ENCODE data around the gene MSI2. TPM values are rescaled to one million over a fixed set of nuclear protein-coding genes. Genes with fewer than 3 reads are reported as not detected.

Gene MSI2
- total and polyA plus RNA-seq, 9 of the 15 experiments (the other 6 are each of a cell fraction or from before 2014, with no cell fraction given) = 4.6 to 61.8 (median 42.4) TPM

DNA sequence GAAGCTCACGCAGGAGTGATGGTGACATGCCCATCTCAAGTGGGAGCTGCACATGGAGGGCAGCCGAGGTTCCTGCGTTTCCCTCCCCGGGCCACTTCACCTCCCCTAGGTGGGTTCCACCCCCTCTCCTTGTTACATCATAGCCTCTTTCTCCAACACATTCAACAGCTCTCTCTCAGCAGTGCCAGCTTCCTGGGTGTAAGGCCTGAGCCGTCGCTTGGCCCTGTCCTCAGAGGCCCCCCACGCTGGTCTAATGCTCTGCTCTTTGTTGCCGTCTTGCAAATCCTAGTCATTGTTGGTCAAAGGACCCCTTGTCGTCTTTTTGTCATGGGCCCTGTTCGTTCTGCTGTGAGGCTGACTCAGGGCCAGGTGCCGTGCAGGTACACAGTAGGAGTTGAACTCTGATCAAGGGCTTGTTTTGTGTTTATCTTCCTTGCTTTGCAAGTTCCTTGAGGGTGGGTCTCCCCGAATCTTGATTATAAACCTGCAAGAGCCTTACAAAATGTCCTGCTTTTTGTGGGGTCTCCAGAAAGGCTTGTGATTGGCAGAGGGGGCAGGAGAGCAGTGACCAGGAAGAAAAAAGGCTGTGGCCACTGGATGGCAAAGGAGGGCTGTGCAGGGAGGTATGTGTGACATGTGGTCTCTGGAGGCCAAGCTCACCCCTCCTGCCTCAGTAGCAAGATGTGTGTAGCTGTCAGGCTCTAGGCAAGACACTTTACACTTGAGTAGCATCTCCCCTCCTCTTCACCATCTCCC, 352.2 kb downstream of the MSI2 start:
- Histone ChIP-seq H2AFZ (ENCODE audit: low read depth, low read length) (no peak overlapping the region), H3K79me2 (ENCODE audit: control insufficient read depth, insufficient read depth, low read length) (no peaks in the 10 kb centered on the region), H3K27me3 (ENCODE audit: control insufficient read depth in 2 of 2, insufficient read depth in 2 of 2, low read length in 2 of 2) (no peaks in the 10 kb centered on the region), H4K20me1 (replicated peaks; ENCODE audit: control insufficient read depth, insufficient read depth, low read length) (0 out of 2 replicates have a peak, but pooled peaks cover 3% of the 10 kb centered on the region), H3K9me1 (ENCODE audit: control insufficient read depth, insufficient read depth, low read length) (peaks cover 3% of the 10 kb centered on the region), H3K4me1 (replicated peaks in 1 of 2; ENCODE audit: control insufficient read depth in 2 of 2, insufficient read depth in 2 of 2, low read length in 2 of 2) (peaks cover 4 to 11% of the 10 kb centered on the region in 2 experiments; a peak in 3 of 5 replicates), H3K9me3 (replicated peaks; ENCODE audit: control insufficient read depth, insufficient read depth, low read depth, low read length) (no peaks in the 10 kb centered on the region), H3K27ac (ENCODE audit: extremely low read depth, low read depth, low read length) (no peak overlapping the region), H3K36me3 (ENCODE audit: control insufficient read depth, insufficient read depth, low read length) (no peaks in the 10 kb centered on the region), H3K4me3 (no peak overlapping the region), H3K9ac (ENCODE audit: insufficient read depth in 1 of 2, low read depth in 2 of 2, low read length in 2 of 2) (no peak overlapping the region; a peak in 1 of 4 replicates), H3K4me2 (ENCODE audit: insufficient read depth, low read length) (no peak overlapping the region)
- CTCF ChIA-PET (ENCODE audit: low intra/inter-chr PET ratio) = no interaction called here
- no TSS peak for BruUV-seq (replicated peaks)
- intact Hi-C loops (cut with micrococcal nuclease) = no loop called here
- WGBS (ENCODE audit: insufficient coverage, low coverage, missing lambda C conversion rate) = 87% methylated on average over 9 of the region's 12 CpGs
- DNase-seq (ENCODE audit: extremely low read depth in 1 of 4, low spot score in 3 of 4) (no peak), ATAC-seq (no peak), FAIRE-seq (no peak)
- in situ Hi-C loops (cut with MboI) = no loop called here
- POLR2A ChIA-PET = interaction anchor here (1.1 to 1.4 kb wide), 2 partner anchors 12 to 17 kb away, joined by 4 read pairs; no protein-coding TSS in a partner anchor
- TF ChIP-seq SPI1 (IDR thresholded peaks at IDR 0.05; ENCODE audit: borderline replicate concordance, low read depth, low read length) = no peak
- no peak for TF ChIP-seq GABPB1 (CRISPR knock-in tag; IDR thresholded peaks at IDR 0.05)
- no peak for TF ChIP-seq U2AF2 (optimal IDR thresholded peaks at IDR 0.05; ENCODE audit: low read depth, low read length)
- no peak for TF ChIP-seq HSF4 (CRISPR knock-in tag; IDR thresholded peaks at IDR 0.05; ENCODE audit: borderline replicate concordance)
- no peak for TF ChIP-seq ZZZ3 (IDR thresholded peaks at IDR 0.05)
- TF ChIP-seq SETDB1 (IDR thresholded peaks at IDR 0.05; ENCODE audit: low read length) = no peak
- TF ChIP-seq MYBL2 (IDR thresholded peaks at IDR 0.05; ENCODE audit: low read depth) = no peak
- TF ChIP-seq MYBL2 (CRISPR knock-in tag; IDR thresholded peaks at IDR 0.05; ENCODE audit: borderline replicate concordance) = no peak
- TF ChIP-seq TSC22D4 (tag; IDR thresholded peaks at IDR 0.05) = no peak
- no peak for TF ChIP-seq BMI1 (IDR thresholded peaks at IDR 0.05; ENCODE audit: low read length)
- no peak for TF ChIP-seq HNRNPUL1 (IDR thresholded peaks at IDR 0.05; ENCODE audit: low read length)
- TF ChIP-seq, protein P1, sequence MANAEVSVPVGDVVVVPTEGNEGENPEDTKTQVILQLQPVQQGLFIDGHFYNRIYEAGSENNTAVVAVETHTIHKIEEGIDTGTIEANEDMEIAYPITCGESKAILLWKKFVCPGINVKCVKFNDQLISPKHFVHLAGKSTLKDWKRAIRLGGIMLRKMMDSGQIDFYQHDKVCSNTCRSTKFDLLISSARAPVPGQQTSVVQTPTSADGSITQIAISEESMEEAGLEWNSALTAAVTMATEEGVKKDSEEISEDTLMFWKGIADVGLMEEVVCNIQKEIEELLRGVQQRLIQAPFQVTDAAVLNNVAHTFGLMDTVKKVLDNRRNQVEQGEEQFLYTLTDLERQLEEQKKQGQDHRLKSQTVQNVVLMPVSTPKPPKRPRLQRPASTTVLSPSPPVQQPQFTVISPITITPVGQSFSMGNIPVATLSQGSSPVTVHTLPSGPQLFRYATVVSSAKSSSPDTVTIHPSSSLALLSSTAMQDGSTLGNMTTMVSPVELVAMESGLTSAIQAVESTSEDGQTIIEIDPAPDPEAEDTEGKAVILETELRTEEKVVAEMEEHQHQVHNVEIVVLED (CRISPR knock-in tag; IDR thresholded peaks at IDR 0.05) = no peak
- TF ChIP-seq ZNF384 (IDR thresholded peaks at IDR 0.05; ENCODE audit: low read depth, low read length) = no peak
- TF ChIP-seq NFIX (CRISPR knock-in tag; IDR thresholded peaks at IDR 0.05; ENCODE audit: low read depth) = no peak
- TF ChIP-seq NCOA6 (IDR thresholded peaks at IDR 0.05) = no peak
- no peak for TF ChIP-seq IRF9 (tag; IDR thresholded peaks at IDR 0.05)
- TF ChIP-seq ARNT (IDR thresholded peaks at IDR 0.05) = no peak

Measured in K562 (cell line).